NCI-H2171 (cell line): ENCODE data around the gene TMED10.
A peak's percentile ranks its signal among the peaks of the same experiment; 100 is the strongest.
"Not testable (repeated sequence)": the region's sequence is repeated elsewhere in the genome, so short reads cannot be mapped to it uniquely, and the experiment has no call there.

Source experiments
- DNase-seq: peaks from one replicate; lab custom pipeline; 2025; lab: John Stamatoyannopoulos, UW

Gene TMED10

GRCh38 chr14:75127474-75127820 lies 49.0 kb downstream of the TMED10 start:
- not testable (repeated sequence) for DNase-seq

DNA sequence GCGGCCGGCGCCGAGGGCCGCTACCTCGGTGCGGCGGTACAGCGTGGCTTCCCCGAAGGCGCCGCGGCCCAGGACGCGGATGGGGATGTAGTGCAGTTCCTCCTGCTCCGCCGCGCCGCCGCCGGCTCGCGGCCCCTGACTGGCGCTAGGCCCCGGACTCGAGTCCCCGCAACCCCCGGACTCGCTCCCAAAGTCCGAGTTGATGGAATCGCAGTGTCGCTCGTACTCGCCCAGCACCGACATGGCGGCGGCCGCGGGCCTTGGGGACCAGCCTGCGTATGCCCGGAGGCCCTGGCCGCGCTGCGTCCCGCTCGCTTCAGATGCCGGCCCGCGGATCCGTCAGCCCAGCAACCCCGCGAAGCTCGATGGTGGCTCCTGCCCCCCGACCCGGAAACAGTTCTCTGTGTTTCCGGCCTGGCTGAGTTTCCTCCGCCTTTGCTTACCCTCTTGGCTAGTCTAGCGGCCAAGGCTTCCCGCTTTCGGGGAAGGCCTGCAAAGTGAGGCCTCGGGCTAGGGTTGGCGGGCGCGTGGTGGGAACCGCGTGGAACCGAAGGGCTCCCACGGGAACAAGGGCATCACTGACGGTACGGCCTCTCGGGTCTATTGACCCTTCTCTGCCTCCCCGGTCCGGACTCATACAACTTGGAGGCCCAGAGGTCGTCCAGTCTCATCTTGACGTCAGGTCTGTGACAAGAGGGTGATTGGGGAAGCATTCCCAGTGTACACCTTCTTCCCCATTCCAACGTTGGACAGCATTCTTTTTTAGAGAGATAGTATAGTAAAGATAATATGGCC lies 49.5 kb downstream of the TMED10 start, which contains the start of gene NEK9:
Gene NEK9, minus strand, starts transcription at position 370 of the 795 bp plus-strand sequence. Its CDS starts 127 bp downstream, at position 243.
- peak; percentile 91 for DNase-seq

GRCh38 chr14:75126121-75126544 lies 50.3 kb downstream of the TMED10 start:
- DNase-seq = no peak

DNA sequence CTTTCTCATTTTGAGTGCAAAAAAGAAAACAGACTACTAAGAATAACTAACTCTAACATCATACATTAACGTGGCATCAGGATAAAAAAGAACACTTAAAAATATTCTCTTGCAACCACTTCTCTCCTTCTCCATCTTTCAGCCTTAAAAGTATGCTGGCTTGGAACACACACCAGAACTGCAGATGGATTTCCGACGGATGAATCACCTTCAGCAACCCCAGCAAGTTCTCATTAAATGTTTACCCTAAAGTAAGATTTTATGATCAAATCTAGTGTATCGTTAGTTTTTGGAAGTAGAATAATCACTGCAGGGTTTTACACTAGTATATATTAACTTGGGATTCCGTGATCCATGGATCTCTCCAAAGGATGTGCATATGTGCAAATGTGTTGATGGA lies 50.8 kb downstream of the TMED10 start:
- no peak for DNase-seq

DNA sequence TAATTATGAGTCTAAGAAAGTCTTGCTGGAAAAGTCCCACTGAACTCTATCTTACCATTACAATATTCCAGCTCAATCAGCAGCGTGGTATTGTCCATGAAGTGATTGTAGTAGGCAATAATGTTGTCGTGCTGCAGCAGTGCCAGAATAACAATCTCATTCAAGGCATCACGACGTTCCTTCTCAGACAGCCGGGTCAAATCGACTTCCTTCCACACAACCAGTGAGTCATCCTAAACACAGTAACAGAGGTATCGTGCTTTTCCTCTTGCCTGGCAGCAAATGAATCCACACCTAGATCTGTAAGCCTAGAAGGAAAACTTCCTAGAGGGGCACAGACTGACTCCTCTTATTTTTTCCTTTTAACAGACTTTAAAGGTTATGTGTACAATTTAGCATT lies 52.4 kb downstream of the TMED10 start:
- no peak for DNase-seq

GRCh38 chr14:75121552-75121951 lies 54.9 kb downstream of the TMED10 start:
- no peak for DNase-seq

DNA sequence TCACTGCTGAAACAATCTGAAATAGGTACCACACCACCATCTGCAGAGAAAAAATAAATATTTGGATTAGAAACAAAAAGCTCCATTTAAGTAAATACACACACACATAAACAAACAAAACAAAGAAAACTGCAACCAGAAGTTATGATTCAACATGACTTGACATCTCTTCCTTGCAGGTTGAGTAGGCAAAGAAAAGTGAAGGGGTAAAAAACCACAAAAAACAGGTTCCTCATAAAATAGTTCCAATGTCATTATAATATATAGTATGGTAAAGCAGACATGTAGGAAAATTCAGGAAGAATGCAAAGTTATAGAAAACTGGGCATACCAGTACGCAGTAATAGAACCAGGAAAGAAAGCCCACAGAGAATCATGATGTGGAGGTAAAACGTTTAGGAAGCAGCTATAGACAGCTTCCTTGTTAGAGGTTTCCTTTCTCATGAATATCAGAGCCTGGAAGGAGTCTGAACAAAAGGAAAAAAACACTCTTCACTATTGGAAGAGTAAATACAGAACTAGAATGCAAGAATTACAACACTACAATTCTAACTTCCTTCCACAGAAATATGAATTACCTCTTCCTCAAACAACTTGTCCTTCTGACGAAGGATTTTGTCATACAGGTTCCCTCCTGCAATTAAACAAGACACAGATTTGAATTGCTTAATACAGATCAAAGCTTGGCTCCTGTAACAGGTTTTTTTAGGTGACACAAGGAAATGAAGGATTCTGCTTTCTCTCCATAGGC lies 55.7 kb downstream of the TMED10 start:
- DNase-seq = no peak

DNA sequence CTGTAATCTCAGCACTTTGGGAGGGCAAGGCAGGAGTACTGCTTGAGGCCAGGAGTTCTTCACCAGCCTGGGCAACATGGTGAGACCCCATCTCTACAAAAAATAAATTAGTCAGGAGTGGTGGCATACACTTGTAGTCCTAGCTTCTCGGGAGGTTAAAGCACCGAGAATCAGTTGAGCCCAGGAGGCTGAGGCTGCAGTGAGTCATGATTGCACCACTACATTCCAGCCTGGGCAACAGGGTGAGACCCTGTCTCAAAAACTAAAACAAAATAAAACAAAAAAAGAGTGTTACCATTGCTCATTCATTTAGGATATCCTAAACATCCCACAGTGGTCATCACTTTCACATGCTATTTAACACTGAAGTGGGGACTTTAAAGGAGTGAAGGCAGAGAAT lies 57.4 kb downstream of the TMED10 start:
- DNase-seq = no peak

- DNase-seq = no peak
These were observed 62.4 kb downstream of the TMED10 start for GRCh38 chr14:75113932-75114539.

- DNase-seq = no peak
These were observed 66.5 kb downstream of the TMED10 start for GRCh38 chr14:75109877-75110276.

- DNase-seq = no peak
These were observed 69.2 kb downstream of the TMED10 start for GRCh38 chr14:75107186-75107585.

DNA sequence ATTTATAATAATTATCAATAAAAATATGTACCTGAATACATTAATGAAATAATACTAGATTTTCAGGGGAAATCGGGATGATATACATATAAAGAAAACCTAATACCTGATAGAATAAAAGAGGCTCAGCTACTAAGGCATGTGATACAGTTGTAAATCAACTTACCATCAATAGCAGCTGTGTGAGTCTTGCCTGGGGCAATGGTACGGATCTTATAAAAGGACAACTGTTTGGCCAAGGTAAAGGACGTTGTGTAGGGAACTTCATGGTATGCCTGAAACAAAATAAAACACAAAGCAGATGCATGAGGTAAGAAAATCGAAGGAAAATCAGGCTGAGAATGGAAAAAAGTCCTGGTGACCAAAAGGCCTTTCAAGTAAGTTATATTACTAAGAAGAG lies 74.9 kb downstream of the TMED10 start:
- DNase-seq = no peak

DNA sequence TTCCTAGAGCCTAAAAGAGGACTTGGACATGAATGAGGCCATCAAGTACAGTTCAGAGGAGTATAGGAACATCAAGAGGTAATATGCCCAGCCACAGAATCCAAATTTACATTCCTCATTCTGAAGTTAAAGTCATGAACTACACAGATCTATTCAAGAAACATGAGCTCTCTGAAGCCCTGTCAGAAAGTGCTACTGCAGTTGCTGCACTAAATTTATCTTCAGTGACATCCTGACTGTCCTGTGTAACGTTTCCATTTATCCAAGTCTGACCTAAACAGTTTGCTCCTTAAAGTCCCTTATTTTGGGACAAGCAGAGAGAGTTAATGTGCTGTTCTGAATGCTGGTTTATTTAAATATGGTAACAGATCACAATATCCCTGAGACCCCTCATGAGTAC lies 77.7 kb downstream of the TMED10 start:
- DNase-seq = no peak

DNA sequence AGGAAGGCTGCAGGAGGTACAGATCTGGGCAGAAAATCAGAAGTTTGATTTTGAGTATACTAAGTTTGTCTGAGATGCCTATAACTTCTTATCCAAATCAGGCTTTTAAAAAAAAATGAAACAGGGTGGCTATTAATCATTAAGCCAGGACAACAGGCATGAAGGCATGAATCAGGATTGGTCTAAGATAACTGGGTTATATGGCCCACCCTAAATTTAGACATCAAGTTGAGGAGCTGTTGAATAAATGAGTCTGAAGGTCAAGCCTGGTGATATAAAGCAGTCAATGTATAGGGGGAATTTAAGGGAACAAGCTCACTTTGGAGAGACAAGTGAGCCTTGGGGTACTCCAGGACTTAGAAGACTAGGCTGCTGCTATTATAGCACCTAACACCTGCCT lies 78.2 kb downstream of the TMED10 start:
- no peak for DNase-seq

- no peak for DNase-seq
These were observed 79.5 kb downstream of the TMED10 start for GRCh38 chr14:75096959-75097358.

DNA sequence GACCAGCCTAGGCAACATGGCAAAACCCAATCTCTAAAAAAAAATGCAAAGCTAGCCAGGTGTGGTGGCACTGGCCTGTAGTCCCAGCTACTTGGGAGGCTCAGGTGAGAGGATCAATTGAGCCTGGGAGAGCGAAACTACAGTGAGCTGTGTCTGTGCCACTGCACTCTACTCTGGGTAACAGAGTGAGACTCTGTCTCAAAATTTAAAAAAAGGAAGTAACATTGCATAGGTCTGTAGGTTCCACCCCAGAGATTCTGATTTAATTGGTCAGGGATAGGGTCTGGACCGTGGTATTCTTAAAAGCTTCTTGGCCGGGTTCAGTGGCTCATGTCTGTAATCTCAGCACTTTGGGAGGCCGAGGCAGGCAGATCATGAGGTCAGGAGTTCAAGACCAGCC lies 80.7 kb downstream of the TMED10 start:
- DNase-seq = no peak

DNA sequence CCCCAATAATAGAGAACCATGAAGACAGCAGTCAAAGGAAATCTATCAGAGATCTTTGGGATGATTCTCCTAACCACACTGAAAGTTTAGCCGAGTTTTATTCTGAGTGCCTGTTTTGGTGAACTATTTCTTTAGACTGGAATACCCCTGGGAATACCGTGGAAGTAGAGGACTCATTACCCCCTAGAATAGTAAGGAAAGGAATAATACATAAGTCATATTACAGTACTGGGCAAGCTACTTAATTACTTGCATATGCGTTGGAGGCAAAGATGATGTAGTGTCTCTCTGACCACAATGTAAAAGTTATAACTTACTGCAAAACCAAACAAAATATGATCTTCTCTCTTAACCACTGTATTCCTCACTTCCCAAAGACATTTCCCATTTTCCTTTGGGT lies 81.5 kb downstream of the TMED10 start:
- DNase-seq = no peak

DNA sequence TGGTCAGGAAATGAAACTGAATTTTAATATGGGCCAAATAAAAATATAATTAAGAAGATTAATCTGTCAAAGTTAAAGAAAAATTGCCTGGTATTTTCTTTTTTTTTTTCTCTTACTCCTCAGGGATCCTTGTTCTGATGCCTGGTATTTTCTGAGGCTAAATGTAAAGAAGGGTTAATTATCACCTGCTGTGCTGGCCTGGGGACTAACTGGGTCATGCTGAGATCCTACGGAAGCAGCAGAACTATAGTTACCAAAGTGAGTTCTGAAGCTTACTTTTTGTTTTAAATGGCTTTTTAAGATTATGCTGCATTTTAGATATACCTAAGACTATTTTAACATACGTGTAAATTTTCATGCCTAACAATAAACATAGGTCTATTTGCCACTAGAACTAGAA lies 83.7 kb downstream of the TMED10 start:
- DNase-seq = no peak

DNA sequence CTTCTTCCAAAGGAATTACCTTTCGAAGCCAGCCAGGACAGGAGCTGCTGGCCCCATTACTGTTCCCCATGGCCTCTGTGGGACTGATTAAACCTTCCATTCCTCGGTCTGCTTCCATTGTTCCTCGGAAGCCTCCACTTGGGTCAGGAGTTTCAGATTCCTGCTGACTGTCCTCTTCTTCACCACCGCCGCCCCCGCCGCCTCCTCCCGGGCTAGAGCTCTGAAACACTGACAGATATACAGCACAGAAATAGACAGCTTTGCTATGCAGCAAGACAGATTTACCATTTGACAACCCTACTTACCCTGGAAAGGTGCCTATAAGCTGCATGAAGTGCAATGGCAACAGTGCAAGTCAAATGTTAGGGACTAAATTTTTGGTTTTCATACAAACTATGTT lies 85.2 kb downstream of the TMED10 start:
- DNase-seq = no peak

DNA sequence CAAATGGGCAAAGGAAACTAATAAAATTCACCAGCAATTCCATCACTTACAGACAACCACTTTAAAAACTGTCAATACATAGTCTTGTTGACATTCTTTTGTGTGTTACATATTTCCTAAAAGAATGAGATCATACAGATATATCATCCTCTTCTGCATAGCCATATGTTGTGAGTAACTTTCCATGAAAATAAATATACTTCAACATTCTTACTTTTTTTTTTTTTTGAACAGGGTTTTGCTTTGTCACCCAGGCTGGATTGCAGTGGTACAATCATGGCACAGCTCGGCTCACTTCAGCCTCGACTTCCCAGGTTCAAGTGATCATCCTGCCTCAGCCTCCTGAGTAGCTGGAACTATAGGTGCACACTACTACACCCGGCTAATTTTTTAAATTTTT lies 86.1 kb downstream of the TMED10 start:
- no peak for DNase-seq

GRCh38 chr14:75088566-75089373 lies 87.6 kb downstream of the TMED10 start:
- peak; percentile 68 for DNase-seq

GRCh38 chr14:75088153-75088552 lies 88.3 kb downstream of the TMED10 start:
- DNase-seq = no peak
